SW 1271 (cell line): ENCODE results near the gene C22orf39.

Source experiments
- DNase-seq, 2 experiments: peaks; one replicate each; lab custom pipeline; 2025; lab: John Stamatoyannopoulos, UW

C22orf39 gene

DNA sequence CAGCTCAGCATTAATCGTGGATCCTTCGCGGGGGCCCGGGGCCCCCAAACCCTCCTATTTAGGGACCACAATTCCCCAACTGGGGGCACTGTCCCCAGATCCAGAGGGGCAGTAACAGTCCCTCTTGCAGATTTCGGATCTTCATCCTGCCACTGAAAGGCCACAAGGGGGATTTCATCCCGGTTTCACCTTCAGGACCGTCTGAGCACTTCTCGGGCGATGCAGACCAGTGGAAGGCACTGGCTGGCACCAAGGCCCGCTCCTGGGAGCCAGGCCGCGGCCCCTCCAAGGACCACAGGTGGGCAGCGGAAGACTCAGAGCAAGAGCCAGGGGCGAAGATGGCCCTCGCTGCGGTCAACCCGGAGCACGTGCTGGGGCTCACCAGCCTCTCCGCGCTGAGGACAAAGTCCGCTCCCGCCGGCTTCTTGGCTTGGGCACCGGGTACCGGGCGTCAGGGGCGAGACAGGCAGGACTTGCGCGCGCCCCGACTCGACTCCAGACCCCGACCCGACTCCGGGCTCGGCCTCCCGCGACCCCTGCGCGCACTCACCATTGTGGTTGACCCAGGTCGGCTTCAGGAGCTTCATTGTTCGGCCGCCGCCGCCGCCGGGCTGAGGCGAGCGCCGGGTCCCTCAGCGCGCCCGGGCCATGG is 16.5 kb downstream of the C22orf39 start:
- no peak for DNase-seq

DNA sequence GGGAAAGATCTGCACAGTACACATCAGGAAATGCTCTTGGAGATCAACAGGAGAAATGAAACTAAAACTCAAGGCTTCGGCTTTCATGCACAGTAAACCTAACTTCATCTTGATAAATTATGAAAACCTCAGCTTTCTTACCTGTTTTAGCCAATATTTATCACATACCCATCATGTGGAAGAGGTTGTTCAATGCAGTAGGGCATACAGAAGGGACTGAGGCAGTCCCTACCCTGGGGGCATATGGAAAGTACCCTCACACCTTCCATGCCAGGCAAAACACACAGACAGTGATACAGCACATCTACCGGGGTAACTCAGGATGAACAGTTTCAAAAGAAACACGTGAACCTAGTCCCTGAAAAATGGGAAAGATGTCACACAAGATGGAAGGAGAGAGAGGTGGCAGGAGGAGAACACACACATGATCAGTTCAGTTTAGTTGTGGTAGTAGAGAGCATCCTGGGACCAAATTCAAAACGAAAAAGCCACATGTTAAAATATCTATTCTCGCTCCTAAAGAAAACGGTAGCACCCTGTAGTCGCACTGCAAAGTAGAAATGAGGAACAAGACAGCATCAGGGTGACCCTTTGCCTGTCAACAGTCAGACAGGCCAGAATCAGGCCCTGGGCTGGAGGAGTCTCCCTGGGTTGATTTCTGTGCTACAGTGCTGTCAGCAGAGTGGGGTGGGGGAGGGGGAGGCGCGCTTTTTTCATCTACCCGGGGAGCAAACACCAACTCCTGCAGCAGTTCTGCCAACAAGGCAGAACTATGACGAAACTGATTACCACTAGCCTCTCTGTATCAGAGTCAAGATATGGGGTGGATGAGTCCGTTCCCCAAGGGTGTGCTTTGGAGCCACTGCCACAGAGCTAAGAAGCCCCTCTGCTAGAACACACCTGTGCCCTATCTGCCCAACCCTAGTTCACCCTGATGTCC is 17.3 kb downstream of the C22orf39 start:
- DNase-seq: no peak

DNA sequence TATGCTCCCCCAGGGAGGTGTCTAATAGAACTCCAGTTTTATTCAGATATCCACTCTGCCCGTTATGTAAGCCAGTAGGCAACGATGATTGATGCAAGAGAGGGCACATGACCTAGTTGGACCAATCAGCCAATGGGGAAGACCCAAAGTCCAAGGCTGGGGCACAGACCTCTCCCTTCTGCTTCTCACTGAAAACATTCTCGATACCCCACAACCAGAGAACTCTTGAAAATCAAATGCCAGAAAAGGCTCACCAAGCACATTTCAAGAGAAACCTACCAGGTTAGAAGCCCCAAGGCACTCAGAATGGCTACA is 23.4 kb downstream of the C22orf39 start:
- no peak for DNase-seq

DNA sequence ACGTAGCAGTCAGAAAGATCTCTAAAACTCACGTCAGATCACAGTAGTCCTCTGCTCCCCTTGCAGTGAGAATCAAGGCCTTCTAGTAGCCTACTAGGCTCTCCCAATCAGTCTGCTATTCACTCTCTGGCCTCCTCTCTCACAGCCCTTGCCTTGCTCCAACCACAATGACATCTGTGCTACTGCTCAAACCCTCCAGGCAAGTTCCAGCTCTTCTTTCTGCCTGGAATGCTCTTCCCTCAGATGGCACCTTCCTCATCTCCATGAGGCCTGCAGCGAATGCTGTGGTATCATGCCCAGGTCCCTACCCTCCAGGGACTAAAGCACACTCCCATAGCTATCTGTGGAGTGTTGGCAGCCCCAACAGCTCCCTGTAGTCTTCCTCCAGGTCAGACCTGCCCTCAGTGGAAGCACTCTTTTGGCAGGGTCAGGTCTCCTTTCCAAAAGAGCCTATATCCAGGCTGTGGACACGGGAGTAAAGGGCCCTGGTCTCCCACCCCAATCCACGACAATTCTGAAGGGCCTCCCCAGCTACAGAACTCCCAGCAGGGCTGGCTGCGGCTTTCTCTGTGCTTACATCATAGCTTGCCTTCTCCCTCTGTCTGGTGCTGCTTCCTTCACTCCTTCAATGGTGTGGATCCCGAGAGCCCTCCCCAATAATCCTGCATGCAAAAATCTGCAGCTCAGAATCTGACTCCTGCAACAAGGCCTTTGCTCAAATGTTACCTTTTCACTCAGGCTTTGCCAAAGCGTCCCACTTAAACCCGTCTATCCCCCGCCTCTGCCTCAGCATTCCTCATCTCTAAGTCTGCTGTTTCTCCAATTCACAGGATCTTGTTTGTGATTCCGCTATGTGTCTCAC is 24.8 kb downstream of the C22orf39 start:
- no peak for DNase-seq

DNA sequence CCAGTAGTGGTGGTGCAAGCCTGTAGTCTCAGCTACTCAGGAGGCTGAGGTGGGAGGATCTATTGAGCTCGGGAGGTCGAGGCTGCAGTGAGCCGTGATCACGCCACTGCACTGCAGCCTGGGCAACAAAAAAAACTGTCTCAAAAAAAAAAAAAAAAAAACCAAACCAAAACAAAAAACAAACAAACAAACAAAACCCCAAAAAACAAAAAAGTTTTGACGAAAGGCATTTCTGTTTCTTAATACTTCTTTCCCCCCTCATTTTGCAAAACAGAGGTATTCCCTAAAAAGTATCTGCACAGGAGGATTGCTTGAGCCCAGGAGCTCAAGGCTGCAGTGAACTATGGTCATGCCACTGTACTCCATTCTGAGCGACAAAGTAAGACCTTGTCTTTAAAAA is 27.2 kb downstream of the C22orf39 start:
- no peak for DNase-seq

DNA sequence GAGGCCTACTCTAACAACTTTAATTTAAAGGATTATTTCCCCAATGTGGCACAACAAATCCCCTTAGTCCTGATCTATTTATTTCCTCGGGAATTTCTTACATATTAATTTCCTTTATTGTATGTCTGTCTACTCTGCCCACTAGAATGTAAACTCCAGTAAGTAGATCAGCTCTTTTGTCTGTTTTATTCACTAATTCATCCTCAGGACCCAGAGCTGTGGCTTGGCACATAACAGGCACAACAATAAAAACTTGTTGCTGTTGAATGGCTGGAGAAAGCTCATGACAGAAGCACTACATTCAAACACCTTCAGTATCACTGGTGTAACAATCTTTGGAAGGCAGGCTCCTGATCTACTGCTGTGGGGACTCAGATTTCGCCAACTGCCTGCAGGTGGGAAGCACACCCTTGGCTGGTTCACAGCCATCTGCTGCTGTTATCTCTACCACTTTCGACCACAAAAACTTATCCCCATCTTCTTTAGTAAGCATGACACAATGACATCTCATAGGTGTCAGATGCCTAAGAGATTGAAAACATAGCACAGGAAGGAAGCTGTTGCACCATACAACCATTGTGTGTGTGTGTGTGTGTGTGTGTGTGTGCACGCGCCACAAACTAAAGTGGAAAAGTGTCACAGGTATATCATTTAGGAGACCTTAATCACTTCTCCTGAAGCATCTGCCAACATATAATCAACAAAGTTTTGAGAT is 27.9 kb downstream of the C22orf39 start:
- no peak for DNase-seq

DNA sequence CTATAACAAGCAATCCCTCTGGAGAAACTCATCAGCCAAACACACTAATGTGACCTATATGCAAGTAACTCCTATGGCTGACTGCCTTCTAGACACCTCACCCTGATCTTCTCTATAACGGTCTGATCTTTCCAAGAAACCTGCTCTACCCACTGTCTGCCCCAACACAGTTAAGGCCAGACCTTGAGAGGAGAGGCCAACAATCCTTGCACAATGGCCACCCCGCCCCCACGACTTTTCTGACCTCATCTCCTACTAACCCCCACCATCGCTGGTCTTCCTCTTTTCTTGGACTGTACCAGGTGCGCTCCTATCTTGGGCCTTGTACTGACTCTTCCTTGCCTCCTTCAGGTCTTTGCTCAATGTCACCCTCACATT is 28.4 kb downstream of the C22orf39 start:
- no peak for DNase-seq

DNA sequence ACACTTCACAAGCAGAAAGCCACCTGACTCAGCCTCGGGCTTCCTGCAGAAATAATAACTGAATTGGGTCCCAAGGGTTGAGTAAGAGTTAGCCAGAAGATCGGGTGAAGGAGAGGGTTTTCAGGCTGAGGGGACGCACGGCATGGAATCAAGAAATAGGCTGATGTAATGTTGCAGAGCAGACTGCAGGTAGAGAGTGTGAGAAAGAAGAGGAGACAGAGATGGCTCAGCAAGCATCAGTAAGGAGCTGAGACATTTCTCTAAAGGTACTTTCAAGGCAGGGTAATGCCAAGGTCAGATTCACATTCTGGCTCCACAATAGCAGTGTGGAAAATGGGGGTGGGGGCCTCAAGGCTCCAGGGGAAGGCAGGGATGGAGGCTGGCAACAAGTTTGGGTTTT is 34.6 kb downstream of the C22orf39 start:
- DNase-seq: no peak

DNA sequence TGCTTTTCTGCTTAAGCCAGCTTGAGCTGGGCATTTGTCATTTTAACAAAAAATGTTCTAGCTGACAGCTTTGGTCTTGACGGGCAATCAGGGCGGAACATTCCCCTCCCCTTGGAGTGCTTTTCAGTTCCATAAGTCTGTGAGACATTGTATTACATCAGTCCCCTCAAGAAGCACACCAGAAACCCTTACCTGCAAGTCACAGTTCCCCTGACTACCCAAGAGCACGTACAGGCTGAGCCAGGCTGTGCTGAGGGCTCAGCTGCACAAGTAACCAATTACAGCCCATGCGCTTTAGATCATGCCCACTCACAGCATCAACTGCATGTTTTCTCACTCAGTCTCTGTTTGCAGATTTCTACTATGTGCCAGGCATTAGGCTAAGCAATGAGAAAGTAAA is 35.0 kb downstream of the C22orf39 start:
- no peak for DNase-seq

DNA sequence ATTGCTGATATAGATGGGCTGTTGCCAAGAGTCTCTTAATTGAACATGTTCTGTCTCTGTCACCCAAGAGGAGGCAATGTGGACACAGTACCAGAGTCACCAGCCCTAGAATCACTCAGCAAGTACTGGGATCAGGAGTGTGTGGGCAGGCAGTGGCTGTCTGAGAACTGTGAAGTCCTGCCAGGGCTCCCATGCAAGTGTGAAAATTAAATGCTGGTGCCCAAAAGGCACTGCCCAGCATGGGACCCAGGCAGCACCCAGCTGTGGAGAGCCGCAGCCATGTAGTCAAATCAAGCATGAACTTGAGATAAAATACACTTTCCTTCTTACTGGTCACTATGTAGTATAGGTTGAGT is 35.8 kb downstream of the C22orf39 start:
- no peak for DNase-seq

DNA sequence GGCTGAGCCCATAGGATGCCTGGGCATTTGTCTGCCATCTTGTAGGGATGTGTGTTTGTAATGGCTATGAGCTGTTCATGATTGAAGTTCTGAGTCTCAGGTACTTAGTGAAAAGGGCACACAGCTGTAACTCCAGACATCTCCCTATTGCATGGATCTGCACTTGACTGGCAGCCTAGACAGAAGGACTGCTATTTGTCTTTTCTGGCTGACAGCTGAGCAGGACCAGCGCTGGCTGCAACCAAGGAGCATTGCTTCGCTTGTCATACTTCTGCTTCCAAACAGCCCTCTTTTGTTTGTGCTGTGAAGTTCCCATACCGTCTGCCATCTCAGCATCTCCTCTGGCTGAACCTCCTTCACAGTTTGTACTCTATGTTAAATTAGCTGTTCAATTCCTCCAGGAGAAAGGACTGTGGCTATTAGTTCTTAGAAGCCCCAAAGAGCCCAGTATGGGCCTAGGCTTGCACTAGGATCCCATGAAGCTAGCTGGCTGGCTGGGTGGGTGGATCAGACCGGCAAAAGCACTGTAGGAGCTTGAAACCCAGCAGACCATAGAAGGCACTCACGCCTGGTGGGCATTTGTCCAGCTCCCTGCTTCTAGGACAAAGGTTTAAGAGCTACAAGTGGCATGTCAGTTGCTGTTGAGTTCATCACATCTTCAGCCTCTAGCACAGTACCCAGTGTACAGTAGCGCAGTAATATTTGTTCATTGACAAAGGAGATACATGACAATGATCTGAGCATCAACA is 36.4 kb downstream of the C22orf39 start:
- no peak for DNase-seq

DNA sequence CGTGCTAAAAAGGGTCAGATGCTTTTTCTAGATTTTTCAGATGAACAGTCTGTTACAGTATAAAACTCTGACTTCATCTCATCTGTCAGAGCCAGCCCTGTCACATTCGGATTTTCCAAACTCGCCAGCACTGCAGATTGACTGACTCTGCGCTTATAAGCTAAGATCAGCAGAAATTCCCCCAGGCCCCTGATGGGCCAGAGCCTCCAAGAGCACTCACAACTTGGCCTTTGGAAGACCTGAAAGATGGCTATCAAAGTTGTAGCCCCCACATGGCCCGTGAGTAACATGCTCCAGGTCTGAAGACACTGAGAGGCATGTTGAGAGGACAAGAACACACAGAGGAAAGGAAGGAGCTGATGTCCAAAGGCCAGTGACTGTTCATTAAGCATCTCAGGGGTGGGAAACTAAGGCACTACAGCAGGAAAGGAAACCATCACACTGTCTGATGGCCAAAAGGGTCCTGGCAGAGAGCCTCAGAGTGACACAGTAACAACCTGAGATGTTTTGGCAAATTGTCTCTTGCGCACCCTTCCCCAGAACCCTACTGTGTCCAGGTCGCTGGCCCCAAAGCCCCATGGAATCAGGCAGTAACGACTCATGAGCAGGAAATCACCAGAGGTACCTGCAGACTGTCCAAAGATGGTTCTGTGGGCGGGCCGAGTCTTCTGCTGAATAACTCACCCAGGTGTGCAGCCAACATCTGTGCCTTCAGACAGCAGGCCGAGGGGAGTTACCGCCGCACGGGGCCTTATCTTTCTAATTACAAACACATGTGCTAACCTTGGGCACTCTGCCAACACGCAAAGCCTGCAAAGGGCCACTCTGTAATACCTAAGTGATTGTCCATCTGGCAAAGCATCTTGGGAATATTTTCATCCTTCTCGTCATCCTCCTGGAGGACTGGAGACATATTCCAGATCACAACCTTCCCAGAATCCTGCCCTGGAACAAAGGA is 39.6 kb downstream of the C22orf39 start:
- no peak for DNase-seq

DNA sequence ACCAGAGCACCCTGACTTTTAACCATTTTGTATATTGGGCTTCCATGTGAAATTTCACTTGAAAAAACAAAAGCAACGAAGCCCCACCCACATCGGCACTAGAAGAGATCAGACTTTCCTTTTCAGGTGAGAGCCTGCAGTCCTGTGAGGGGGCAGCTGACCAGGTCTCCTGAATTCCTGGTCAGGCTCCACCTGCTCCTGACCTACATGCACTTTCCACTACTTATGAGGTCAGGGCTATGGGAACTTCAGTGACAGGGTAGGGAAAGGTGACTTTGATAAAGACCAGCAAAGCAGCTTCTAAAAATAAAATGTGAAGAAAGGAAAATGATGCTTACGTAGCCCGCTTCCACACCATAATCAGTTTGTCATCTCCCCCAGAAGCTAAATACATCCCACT is 40.7 kb downstream of the C22orf39 start:
- no peak for DNase-seq

DNA sequence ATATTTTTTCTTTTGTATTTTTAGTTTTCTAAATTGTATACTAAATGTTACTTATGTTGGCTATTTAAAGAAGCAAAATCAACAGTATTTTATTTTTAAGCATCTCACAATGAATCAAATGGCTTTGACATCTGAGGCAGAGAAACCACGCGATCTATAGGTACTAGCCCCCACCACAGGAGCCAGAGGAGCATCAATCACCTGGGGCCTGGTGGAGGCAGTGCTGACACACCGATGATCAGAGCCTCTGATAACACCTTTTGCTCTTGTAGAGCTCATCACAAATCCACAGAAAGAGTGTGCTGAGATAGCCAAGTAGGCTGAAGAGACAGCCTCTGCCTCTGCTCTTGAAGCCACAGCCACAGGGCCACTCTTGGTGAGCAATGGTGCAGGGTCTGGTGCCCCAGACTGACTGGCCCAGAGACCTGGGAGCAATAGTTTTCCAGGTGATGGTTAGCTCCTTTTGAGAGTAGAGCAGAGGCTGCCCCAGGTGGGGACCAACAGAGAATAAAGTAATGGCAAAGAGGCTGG is 41.2 kb downstream of the C22orf39 start:
- no peak for DNase-seq

DNA sequence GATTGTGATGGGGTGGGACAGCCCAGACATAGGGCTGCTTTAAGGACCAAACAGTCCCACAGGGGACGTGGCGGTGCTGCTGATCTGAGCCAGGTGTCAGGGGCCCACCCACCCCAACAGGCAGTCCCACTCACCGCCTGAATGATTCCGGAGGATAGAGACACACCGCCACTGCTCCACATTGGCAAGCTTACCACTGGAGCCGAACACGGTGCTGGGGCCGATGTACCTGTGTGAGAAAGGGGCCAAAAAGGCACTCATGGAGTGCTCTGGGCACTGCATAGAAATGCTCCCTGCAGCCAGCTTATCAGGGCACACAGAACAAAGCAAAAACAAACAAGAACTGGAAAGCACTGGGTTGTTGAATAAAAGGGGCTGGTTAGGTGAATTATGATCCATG is 41.9 kb downstream of the C22orf39 start:
- no peak for DNase-seq

DNA sequence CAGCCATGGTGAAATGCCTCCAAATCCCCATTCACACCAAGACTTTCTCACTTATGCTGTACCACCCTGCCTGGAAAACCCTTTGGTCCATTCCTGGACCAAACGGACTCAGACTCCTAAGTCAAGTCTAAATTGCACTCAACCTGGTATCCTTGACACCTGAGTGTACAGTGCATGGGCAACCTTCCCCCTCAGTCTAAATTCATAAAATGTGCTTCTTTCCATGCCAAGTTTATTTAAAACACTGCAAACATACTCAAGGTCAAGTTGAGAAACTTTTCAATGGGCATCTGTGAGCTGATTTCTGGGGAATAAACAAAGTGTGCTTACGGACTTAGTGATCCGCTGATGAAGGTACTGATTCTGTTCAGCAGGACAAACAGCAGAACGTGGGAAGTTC is 42.4 kb downstream of the C22orf39 start:
- DNase-seq: no peak

DNA sequence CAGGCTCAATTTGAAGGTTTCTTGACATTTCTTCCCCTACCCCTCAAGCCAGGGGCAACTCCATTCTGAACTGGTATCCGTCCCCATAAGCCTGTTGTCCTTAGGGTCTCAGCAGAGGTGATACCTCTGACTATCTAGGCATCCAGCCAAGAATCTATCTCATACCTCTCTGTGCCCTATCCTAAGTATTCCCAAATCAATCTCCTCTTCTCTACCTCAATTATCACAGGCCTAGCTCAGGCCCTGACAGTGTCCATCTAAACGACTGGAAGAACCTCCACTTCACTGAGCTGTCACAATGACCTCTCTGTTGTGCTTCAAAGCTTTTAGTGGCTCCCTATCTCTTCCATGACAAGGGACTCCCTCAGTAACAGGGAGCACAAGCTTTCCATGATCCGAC is 42.8 kb downstream of the C22orf39 start:
- no peak for DNase-seq

DNA sequence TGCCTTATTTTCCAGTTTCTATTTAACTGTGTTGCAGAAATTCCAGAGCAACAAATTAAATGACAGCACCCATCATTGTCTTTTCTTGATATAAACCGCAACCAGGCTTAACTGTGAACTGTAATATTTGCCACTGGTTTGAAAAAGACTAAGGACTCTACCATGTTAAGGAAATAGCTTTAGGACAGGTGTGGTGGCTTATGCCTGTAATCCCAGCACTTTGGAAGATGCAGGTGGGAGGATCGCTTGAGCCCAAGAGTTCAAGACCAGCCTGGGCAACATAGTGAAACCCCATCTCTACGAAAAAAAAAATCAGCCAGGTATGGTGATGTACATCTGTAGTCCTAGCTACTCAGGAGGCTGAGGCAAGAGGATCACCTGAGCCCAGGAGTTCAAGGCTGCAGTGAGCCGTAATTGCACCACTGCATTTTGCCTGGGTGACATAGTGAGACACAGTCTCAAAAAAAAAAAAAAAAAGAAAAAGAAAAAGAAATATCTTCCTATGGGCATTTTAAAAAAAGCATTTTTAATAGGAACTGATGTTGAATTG is 44.8 kb downstream of the C22orf39 start:
- DNase-seq: no peak

DNA sequence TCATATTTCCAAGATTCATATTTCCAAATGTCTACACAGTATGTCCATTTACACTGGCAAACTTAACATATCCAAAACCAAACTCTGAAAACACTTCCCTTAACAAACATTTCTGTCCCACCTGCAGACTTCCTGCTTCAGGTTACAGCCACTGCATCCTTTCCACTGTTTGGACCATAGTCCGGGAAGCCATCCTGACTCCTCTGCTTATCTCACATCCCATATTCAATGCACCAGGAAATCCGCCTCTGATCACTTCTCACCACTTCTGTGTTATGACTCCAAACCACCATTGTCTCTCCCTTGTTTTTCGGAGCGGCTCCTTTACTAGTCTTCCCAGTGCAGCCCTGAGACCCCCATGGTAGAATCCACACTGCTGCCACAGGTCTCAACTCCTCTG is 46.0 kb downstream of the C22orf39 start:
- DNase-seq: no peak

DNA sequence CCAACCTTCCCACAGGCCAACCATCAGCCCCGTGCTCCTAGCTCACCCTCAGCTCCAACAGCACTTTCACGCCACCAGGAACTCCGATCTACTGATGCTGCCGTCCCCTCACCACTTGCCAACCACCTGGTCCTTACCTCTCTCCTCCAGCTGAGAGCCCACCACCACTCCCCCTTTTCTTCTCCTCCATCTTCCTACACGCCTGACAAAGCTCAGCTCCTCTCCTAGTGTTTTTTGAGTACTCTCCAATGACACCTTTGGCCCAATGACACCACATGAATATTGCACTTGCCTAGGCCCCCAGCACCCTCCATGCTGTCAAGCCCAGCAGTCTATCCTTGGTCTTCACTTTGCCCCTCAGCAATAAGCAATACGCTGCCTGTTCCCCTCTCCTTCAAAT is 46.6 kb downstream of the C22orf39 start:
- DNase-seq: no peak
